WTC11 (cell line): Measurements from ENCODE around the gene CREM.

ENCODE experiments used
- JUN ChIP-seq: sonication (generic); formaldehyde crosslinking; IDR thresholded peaks from 2 replicates; pipeline ENCODE4 v1.8.0; 2023; ENCODE audit warnings: mild to moderate bottlenecking, missing genetic modification reagents
- ZNF532 ChIP-seq: fragments of 250-450 bp; sonication (Bioruptor Pico); IDR thresholded peaks from 2 replicates; pipeline ENCODE4 v1.9.0; 2021; ENCODE audit warnings: mild to moderate bottlenecking, borderline replicate concordance

GRCh38 chr10:35129185-35129674 is 2.6 kb downstream of the CREM start:
- no peak for TF ChIP-seq ZNF532 (CRISPR knock-in tag)
- TF ChIP-seq JUN (CRISPR knock-in tag) = no peak
